HG03354 (cell line): ENCODE results near the gene EVI5L.

Experiments
- ATAC-seq: cut with Tn5 transposase; IDR thresholded peaks from one replicate; pipeline ENCODE4 v1.9.1; 2021; ENCODE audit warnings: mild to moderate bottlenecking; ENCODE audit not compliant: unreplicated experiment, poor library complexity, severe bottlenecking

Gene EVI5L

GRCh38 chr19:7907122-7907521, 77.1 kb downstream of the EVI5L start:
- no peak for ATAC-seq

GRCh38 chr19:7907544-7907943, 77.5 kb downstream of the EVI5L start:
- no peak for ATAC-seq

GRCh38 chr19:7908078-7908699, 78.2 kb downstream of the EVI5L start:
- ATAC-seq: no peak

- ATAC-seq: no peak
Measured at GRCh38 chr19:7908742-7909461, 78.9 kb downstream of the EVI5L start.

GRCh38 chr19:7909471-7910067, 79.6 kb downstream of the EVI5L start:
- ATAC-seq: no peak

- ATAC-seq: no peak
Measured at GRCh38 chr19:7910321-7911161, 80.5 kb downstream of the EVI5L start.

- ATAC-seq: no peak
Measured at GRCh38 chr19:7911508-7912143, 81.6 kb downstream of the EVI5L start.

GRCh38 chr19:7912144-7912696, 82.2 kb downstream of the EVI5L start:
- no peak for ATAC-seq

- ATAC-seq: no peak
Measured at GRCh38 chr19:7912697-7913564, 82.9 kb downstream of the EVI5L start.

GRCh38 chr19:7913652-7914051, 83.6 kb downstream of the EVI5L start:
- ATAC-seq: no peak

GRCh38 chr19:7914099-7914498, 84.1 kb downstream of the EVI5L start:
- ATAC-seq: no peak
